OCI-LY1 (cell line): Measurements from ENCODE around the gene MGAT3.
A peak's percentile ranks its signal among the peaks of the same experiment; 100 is the strongest.

ENCODE experiments used
- H2AFZ ChIP-seq: fragments of 200-600 bp; sonication (generic), shearing (Covaris generic); 2 replicates; pipeline ENCODE4 v1.6.0; 2014; ENCODE audit warnings: antibody characterized with exemption, mild to moderate bottlenecking, low read length
- H3F3A ChIP-seq: fragments of 200-600 bp; sonication (generic), shearing (Covaris generic); 2 replicates; pipeline ENCODE4 v1.6.0; 2014; ENCODE audit warnings: mild to moderate bottlenecking, antibody characterized with exemption, low read length, moderate library complexity; ENCODE audit not compliant: insufficient read depth
- H3K27ac ChIP-seq: fragments of 200-600 bp; sonication (generic); 2 replicates; pipeline ENCODE4 v1.5.1; 2014; ENCODE audit warnings: low read length, mixed run types, mild to moderate bottlenecking, low read depth; ENCODE audit not compliant: poor library complexity, severe bottlenecking
- H3K27me3 ChIP-seq: fragments of 200-600 bp; sonication (generic); 2 replicates; pipeline ENCODE4 v1.6.0; 2014; ENCODE audit warnings: antibody characterized with exemption, mild to moderate bottlenecking, low read length, moderate library complexity; ENCODE audit not compliant: insufficient read depth
- H3K36me3 ChIP-seq: fragments of 200-600 bp; sonication (generic); 2 replicates; pipeline ENCODE4 v1.6.1; 2014; ENCODE audit warnings: mild to moderate bottlenecking, antibody characterized with exemption, low read length, moderate library complexity, mixed read lengths; ENCODE audit not compliant: insufficient read depth
- H3K4me1 ChIP-seq: fragments of 200-600 bp; sonication (generic); 2 replicates; pipeline ENCODE4 v1.5.1; 2014; ENCODE audit warnings: mild to moderate bottlenecking, low read length, moderate library complexity; ENCODE audit not compliant: insufficient read depth, severe bottlenecking
- H3K4me2 ChIP-seq: fragments of 200-600 bp; sonication (generic), shearing (Covaris generic); 2 replicates; pipeline ENCODE4 v1.6.1; 2014; ENCODE audit warnings: low read length
- H3K4me3 ChIP-seq: fragments of 200-600 bp; sonication (generic); 2 replicates; pipeline ENCODE4 v1.5.1; 2014; ENCODE audit warnings: low read length, low read depth, mild to moderate bottlenecking, mixed read lengths; ENCODE audit not compliant: poor library complexity, severe bottlenecking
- H3K79me2 ChIP-seq: fragments of 200-600 bp; shearing (Covaris generic); 2 replicates; pipeline ENCODE4 v1.6.1; 2016; ENCODE audit warnings: mixed run types, low read length, mixed read lengths; ENCODE audit not compliant: insufficient read depth
- H3K9ac ChIP-seq: fragments of 200-600 bp; sonication (generic), shearing (Covaris generic); 2 replicates; pipeline ENCODE4 v1.6.1; 2014; ENCODE audit warnings: mild to moderate bottlenecking, low read length, mixed read lengths
- H3K9me2 ChIP-seq: fragments of 200-600 bp; sonication (generic), shearing (Covaris generic); 2 replicates; pipeline ENCODE4 v1.6.1; 2014; ENCODE audit warnings: low read depth, mild to moderate bottlenecking, low read length, mixed read lengths
- H3K9me3 ChIP-seq: fragments of 200-600 bp; shearing (Covaris generic); 2 replicates; pipeline ENCODE4 v1.6.1; 2014; ENCODE audit warnings: low read length, mixed read lengths
- H4K20me1 ChIP-seq: fragments of 200-600 bp; sonication (generic), shearing (Covaris generic); 2 replicates; pipeline ENCODE4 v1.6.0; 2016; ENCODE audit warnings: mild to moderate bottlenecking, low read length; ENCODE audit not compliant: insufficient read depth
- CTCF ChIP-seq: fragments of 200-600 bp; sonication (generic), shearing (Covaris generic); IDR thresholded peaks from 2 replicates; pipeline ENCODE4 v1.5.1; 2017; ENCODE audit warnings: mild to moderate bottlenecking, antibody characterized with exemption, low read length, moderate library complexity, mixed read lengths
- EZH2 ChIP-seq: fragments of 200-600 bp; sonication (generic), shearing (Covaris generic); IDR thresholded peaks from 2 replicates; pipeline ENCODE4 v1.8.0; 2017; ENCODE audit warnings: borderline replicate concordance, mixed run types, mild to moderate bottlenecking, antibody characterized with exemption, low read length, moderate library complexity, mixed read lengths

Gene MGAT3

GRCh38 chr22:39431216-39431801 lies 25.5 kb upstream of the MGAT3 start:
- peaks cover 69% of the 10 kb centered on the region for H3K36me3 ChIP-seq
- no peaks in the 10 kb centered on the region for H3K9me2 ChIP-seq
- H3K27ac ChIP-seq: peak overlapping the region; percentile 17
- H3K79me2 ChIP-seq: no peaks in the 10 kb centered on the region
- H4K20me1 ChIP-seq: no peaks in the 10 kb centered on the region
- H3F3A ChIP-seq: no peaks in the 10 kb centered on the region
- no peaks in the 10 kb centered on the region for H3K9me3 ChIP-seq
- H2AFZ ChIP-seq: no peak overlapping the region
- no peak overlapping the region for H3K4me3 ChIP-seq
- H3K9ac ChIP-seq: no peak overlapping the region
- no peak for TF ChIP-seq EZH2
- TF ChIP-seq CTCF: no peak
- H3K4me1 ChIP-seq: peaks cover 13% of the 10 kb centered on the region
- no peaks in the 10 kb centered on the region for H3K27me3 ChIP-seq
- H3K4me2 ChIP-seq: no peak overlapping the region

- TF ChIP-seq CTCF: no peak
- TF ChIP-seq EZH2: no peak
- H2AFZ ChIP-seq: no peak overlapping the region
- H3K4me1 ChIP-seq: peaks cover 18% of the 10 kb centered on the region
- H3K79me2 ChIP-seq: no peaks in the 10 kb centered on the region
- H3K27ac ChIP-seq: peak overlapping the region; percentile 10
- no peak overlapping the region for H3K4me2 ChIP-seq
- H3K9ac ChIP-seq: no peak overlapping the region
- H3K4me3 ChIP-seq: no peak overlapping the region
- H4K20me1 ChIP-seq: no peaks in the 10 kb centered on the region
- no peaks in the 10 kb centered on the region for H3F3A ChIP-seq
- no peaks in the 10 kb centered on the region for H3K27me3 ChIP-seq
- H3K9me2 ChIP-seq: no peaks in the 10 kb centered on the region
- no peaks in the 10 kb centered on the region for H3K9me3 ChIP-seq
- peaks cover 64% of the 10 kb centered on the region for H3K36me3 ChIP-seq
These were observed 25.0 kb upstream of the MGAT3 start for GRCh38 chr22:39431821-39432251.

GRCh38 chr22:39432361-39432811 lies 24.4 kb upstream of the MGAT3 start:
- H3K9ac ChIP-seq: no peak overlapping the region
- H3F3A ChIP-seq: no peaks in the 10 kb centered on the region
- H2AFZ ChIP-seq: no peak overlapping the region
- no peaks in the 10 kb centered on the region for H3K27me3 ChIP-seq
- H3K4me1 ChIP-seq: peaks cover 24% of the 10 kb centered on the region
- peaks cover 58% of the 10 kb centered on the region for H3K36me3 ChIP-seq
- no peaks in the 10 kb centered on the region for H3K9me2 ChIP-seq
- TF ChIP-seq CTCF (no peak), EZH2 (no peak)
- peak overlapping the region; percentile 10 for H3K27ac ChIP-seq
- H3K79me2 ChIP-seq: no peaks in the 10 kb centered on the region
- H3K4me2 ChIP-seq: no peak overlapping the region
- no peaks in the 10 kb centered on the region for H4K20me1 ChIP-seq
- H3K9me3 ChIP-seq: no peaks in the 10 kb centered on the region
- H3K4me3 ChIP-seq: no peak overlapping the region
